OCI-LY1 (cell line): Measurements from ENCODE around the gene RAB1A.
"Not testable (repeated sequence)": the region's sequence is repeated elsewhere in the genome, so short reads cannot be mapped to it uniquely, and the experiment has no call there.

Experiments
- H2AFZ ChIP-seq: fragments of 200-600 bp; sonication (generic), shearing (Covaris generic); 2 replicates; pipeline ENCODE4 v1.6.0; 2014; ENCODE audit warnings: antibody characterized with exemption, mild to moderate bottlenecking, low read length
- H3F3A ChIP-seq: fragments of 200-600 bp; sonication (generic), shearing (Covaris generic); 2 replicates; pipeline ENCODE4 v1.6.0; 2014; ENCODE audit warnings: mild to moderate bottlenecking, antibody characterized with exemption, low read length, moderate library complexity; ENCODE audit not compliant: insufficient read depth
- H3K27ac ChIP-seq: fragments of 200-600 bp; sonication (generic); 2 replicates; pipeline ENCODE4 v1.5.1; 2014; ENCODE audit warnings: low read length, mixed run types, mild to moderate bottlenecking, low read depth; ENCODE audit not compliant: poor library complexity, severe bottlenecking
- H3K27me3 ChIP-seq: fragments of 200-600 bp; sonication (generic); 2 replicates; pipeline ENCODE4 v1.6.0; 2014; ENCODE audit warnings: antibody characterized with exemption, mild to moderate bottlenecking, low read length, moderate library complexity; ENCODE audit not compliant: insufficient read depth
- H3K36me3 ChIP-seq: fragments of 200-600 bp; sonication (generic); 2 replicates; pipeline ENCODE4 v1.6.1; 2014; ENCODE audit warnings: mild to moderate bottlenecking, antibody characterized with exemption, low read length, moderate library complexity, mixed read lengths; ENCODE audit not compliant: insufficient read depth
- H3K4me1 ChIP-seq: fragments of 200-600 bp; sonication (generic); 2 replicates; pipeline ENCODE4 v1.5.1; 2014; ENCODE audit warnings: mild to moderate bottlenecking, low read length, moderate library complexity; ENCODE audit not compliant: insufficient read depth, severe bottlenecking
- H3K4me2 ChIP-seq: fragments of 200-600 bp; sonication (generic), shearing (Covaris generic); 2 replicates; pipeline ENCODE4 v1.6.1; 2014; ENCODE audit warnings: low read length
- H3K4me3 ChIP-seq: fragments of 200-600 bp; sonication (generic); 2 replicates; pipeline ENCODE4 v1.5.1; 2014; ENCODE audit warnings: low read length, low read depth, mild to moderate bottlenecking, mixed read lengths; ENCODE audit not compliant: poor library complexity, severe bottlenecking
- H3K79me2 ChIP-seq: fragments of 200-600 bp; shearing (Covaris generic); 2 replicates; pipeline ENCODE4 v1.6.1; 2016; ENCODE audit warnings: mixed run types, low read length, mixed read lengths; ENCODE audit not compliant: insufficient read depth
- H3K9ac ChIP-seq: fragments of 200-600 bp; sonication (generic), shearing (Covaris generic); 2 replicates; pipeline ENCODE4 v1.6.1; 2014; ENCODE audit warnings: mild to moderate bottlenecking, low read length, mixed read lengths
- H3K9me2 ChIP-seq: fragments of 200-600 bp; sonication (generic), shearing (Covaris generic); 2 replicates; pipeline ENCODE4 v1.6.1; 2014; ENCODE audit warnings: low read depth, mild to moderate bottlenecking, low read length, mixed read lengths
- H3K9me3 ChIP-seq: fragments of 200-600 bp; shearing (Covaris generic); 2 replicates; pipeline ENCODE4 v1.6.1; 2014; ENCODE audit warnings: low read length, mixed read lengths
- H4K20me1 ChIP-seq: fragments of 200-600 bp; sonication (generic), shearing (Covaris generic); 2 replicates; pipeline ENCODE4 v1.6.0; 2016; ENCODE audit warnings: mild to moderate bottlenecking, low read length; ENCODE audit not compliant: insufficient read depth
- CTCF ChIP-seq: fragments of 200-600 bp; sonication (generic), shearing (Covaris generic); IDR thresholded peaks from 2 replicates; pipeline ENCODE4 v1.5.1; 2017; ENCODE audit warnings: mild to moderate bottlenecking, antibody characterized with exemption, low read length, moderate library complexity, mixed read lengths
- EZH2 ChIP-seq: fragments of 200-600 bp; sonication (generic), shearing (Covaris generic); IDR thresholded peaks from 2 replicates; pipeline ENCODE4 v1.8.0; 2017; ENCODE audit warnings: borderline replicate concordance, mixed run types, mild to moderate bottlenecking, antibody characterized with exemption, low read length, moderate library complexity, mixed read lengths

RAB1A gene

DNA sequence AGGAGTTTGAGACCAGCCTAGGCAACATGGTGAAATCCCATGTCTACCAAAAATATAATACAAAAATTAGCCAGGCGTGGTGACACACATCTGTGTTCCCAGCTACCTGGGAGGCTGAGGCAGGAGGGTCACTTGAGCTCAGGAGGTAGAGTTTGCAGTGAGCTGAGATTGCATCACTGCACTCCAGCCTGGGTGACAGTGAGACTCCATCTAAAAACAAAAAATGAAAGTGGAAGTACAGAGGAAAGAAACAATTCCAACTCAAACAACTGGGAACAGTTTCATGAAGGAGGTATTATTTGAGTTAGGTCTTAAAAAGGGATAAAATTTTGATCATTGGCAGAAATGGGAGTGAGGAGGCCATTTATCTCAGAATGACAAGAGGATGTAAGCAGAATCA, 6.3 kb upstream of the RAB1A start:
- no peak overlapping the region for H3K9ac ChIP-seq
- no peaks in the 10 kb centered on the region for H3K79me2 ChIP-seq
- H3K36me3 ChIP-seq = no peaks in the 10 kb centered on the region
- H3K4me2 ChIP-seq = no peak overlapping the region
- H3F3A ChIP-seq = no peaks in the 10 kb centered on the region
- no peak overlapping the region for H2AFZ ChIP-seq
- H3K4me1 ChIP-seq = no peaks in the 10 kb centered on the region
- no peaks in the 10 kb centered on the region for H3K9me2 ChIP-seq
- H3K27me3 ChIP-seq = no peaks in the 10 kb centered on the region
- no peak for TF ChIP-seq EZH2
- no peak for TF ChIP-seq CTCF
- no peak overlapping the region for H3K27ac ChIP-seq
- H4K20me1 ChIP-seq = no peaks in the 10 kb centered on the region
- no peak overlapping the region for H3K4me3 ChIP-seq
- H3K9me3 ChIP-seq = no peaks in the 10 kb centered on the region

GRCh38 chr2:65134158-65134557, 4.3 kb upstream of the RAB1A start:
- Histone ChIP-seq H3F3A (no peaks in the 10 kb centered on the region), H3K4me2 (no peak overlapping the region), H4K20me1 (no peaks in the 10 kb centered on the region), H2AFZ (no peak overlapping the region), H3K4me3 (no peak overlapping the region), H3K9ac (no peak overlapping the region), H3K9me2 (no peaks in the 10 kb centered on the region), H3K79me2 (peaks cover 5% of the 10 kb centered on the region), H3K4me1 (peaks cover 5% of the 10 kb centered on the region), H3K27me3 (no peaks in the 10 kb centered on the region), H3K27ac (no peak overlapping the region), H3K36me3 (no peaks in the 10 kb centered on the region), H3K9me3 (no peaks in the 10 kb centered on the region)
- TF ChIP-seq EZH2 (no peak), CTCF (no peak)

DNA sequence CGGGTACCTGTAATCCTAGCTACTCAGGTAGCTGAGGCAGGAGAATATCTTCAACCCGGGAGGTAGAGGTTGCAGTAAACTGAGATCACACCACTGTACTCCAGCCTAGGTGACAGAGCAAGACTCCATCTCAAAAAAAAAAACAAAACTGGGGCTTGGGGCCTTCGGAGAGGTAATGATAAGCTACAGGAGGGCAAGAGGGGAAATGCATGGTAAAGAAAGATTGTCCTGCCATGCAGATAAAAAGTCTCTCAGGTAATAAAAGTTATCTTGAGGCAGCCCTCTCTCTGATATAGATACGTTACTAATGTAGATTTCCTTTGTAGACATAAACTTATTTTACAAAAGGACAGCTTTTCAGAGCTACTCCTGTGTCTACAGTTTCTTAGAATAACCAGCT, 3.7 kb upstream of the RAB1A start:
- H3K4me2 ChIP-seq = no peak overlapping the region
- no peaks in the 10 kb centered on the region for H3K36me3 ChIP-seq
- H3K79me2 ChIP-seq = peaks cover 10% of the 10 kb centered on the region
- no peaks in the 10 kb centered on the region for H3K27me3 ChIP-seq
- H3K9ac ChIP-seq = no peak overlapping the region
- H3K27ac ChIP-seq = no peak overlapping the region
- no peaks in the 10 kb centered on the region for H4K20me1 ChIP-seq
- no peaks in the 10 kb centered on the region for H3K9me3 ChIP-seq
- TF ChIP-seq CTCF = no peak
- no peak for TF ChIP-seq EZH2
- H3K4me1 ChIP-seq = peaks cover 8% of the 10 kb centered on the region
- no peaks in the 10 kb centered on the region for H3K9me2 ChIP-seq
- no peak overlapping the region for H3K4me3 ChIP-seq
- no peaks in the 10 kb centered on the region for H3F3A ChIP-seq
- H2AFZ ChIP-seq = no peak overlapping the region

DNA sequence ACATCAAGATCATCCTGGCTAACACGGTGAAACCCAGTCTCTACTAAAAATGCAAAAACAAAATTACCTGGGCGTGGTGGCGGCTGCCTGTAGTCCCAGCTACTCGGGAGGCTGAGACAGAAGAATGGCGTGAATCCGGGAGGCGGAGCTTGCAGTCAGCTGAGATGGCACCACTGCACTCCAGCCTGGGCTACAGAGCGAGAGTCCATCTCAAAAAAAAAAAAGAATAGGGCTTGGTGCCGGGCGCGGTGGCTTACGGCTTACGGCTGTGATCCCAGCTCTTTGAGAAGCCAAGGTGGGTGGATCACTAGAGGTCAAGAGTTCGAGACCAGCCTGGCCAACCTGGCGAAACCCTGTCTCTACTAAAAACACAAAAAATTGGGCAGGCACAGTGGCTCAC, 3.0 kb upstream of the RAB1A start:
- H3K4me3 ChIP-seq, H2AFZ ChIP-seq, H3K9me3 ChIP-seq, H3F3A ChIP-seq, H3K9ac ChIP-seq, H3K4me2 ChIP-seq, H3K27ac ChIP-seq, H4K20me1 ChIP-seq, H3K27me3 ChIP-seq, H3K9me2 ChIP-seq, H3K36me3 ChIP-seq: not testable (repeated sequence)
- H3K79me2 ChIP-seq = peaks cover 17% of the 10 kb centered on the region
- peaks cover 15% of the 10 kb centered on the region for H3K4me1 ChIP-seq
